Vagina (tissue), 2 donors: ENCODE results near the gene DUXB. TPM values are rescaled to one million over a fixed set of nuclear protein-coding genes. Genes with fewer than 3 reads are reported as not detected.

Source experiments
- DNase-seq, 2 donors: peaks; one replicate each; pipeline ENCODE4 v3.0.0-alpha.2; 2017; ENCODE audit errors: extremely low spot score in 2 of 2
- H3K27ac ChIP-seq: fragments of 200-600 bp; sonication (generic); one replicate; pipeline ENCODE4 v1.5.1; 2019
- H3K27me3 ChIP-seq: fragments of 200-600 bp; sonication (generic); one replicate; pipeline ENCODE4 v1.5.1; 2019
- H3K36me3 ChIP-seq, 2 donors: fragments of 200-600 bp; sonication (generic); one replicate each; pipeline ENCODE4 v1.5.1; 2017 to 2019
- H3K4me1 ChIP-seq: fragments of 200-600 bp; sonication (generic); one replicate; pipeline ENCODE4 v1.5.1; 2019
- H3K4me3 ChIP-seq, 2 donors: fragments of 200-600 bp; sonication (generic); 1 replicate in 1 of 2; 2 replicates in 1 of 2; pipeline ENCODE4 v1.5.1; 2016 to 2019
- H3K9me3 ChIP-seq: fragments of 200-600 bp; sonication (generic); one replicate; pipeline ENCODE4 v1.5.1; 2019
- POLR2A ChIP-seq, 2 donors: fragments of 450-650 bp; IDR thresholded peaks; one replicate each; pipeline ENCODE4 v1.6.1; 2017; ENCODE audit warnings: antibody characterized with exemption in 2 of 2, mild to moderate bottlenecking in 2 of 2, moderate library complexity in 2 of 2
- POLR2AphosphoS5 ChIP-seq, 2 donors: sonication (generic); formaldehyde crosslinking; IDR thresholded peaks; one replicate each; pipeline ENCODE4 v1.9.0; 2017; ENCODE audit warnings: antibody characterized with exemption in 2 of 2, mild to moderate bottlenecking in 2 of 2, low read depth in 1 of 2; ENCODE audit not compliant: insufficient read depth in 1 of 2
- intact Hi-C: fragments of 100-400 bp; cut with DNase I; formaldehyde crosslinking; loops from one replicate; pipeline ENCODE4 v1.15.1; 2023
- total RNA-seq: library from RNA; depleted of rRNA; stranded (reverse); fragments of >200 nt; gene quantifications from one replicate; pipeline ENCODE4 v1.2.3, GENCODE V29; 2016
- TF ChIP-seq, protein P1 (sequence below), 3 experiments: fragments of 450-650 bp in 2 of 3; fragments of 200-600 bp in 1 of 3; sonication (generic) in 1 of 3; IDR thresholded peaks; one replicate each; pipeline ENCODE4 v1.5.1; 2017 to 2019; ENCODE audit warnings: antibody characterized with exemption in 3 of 3, mild to moderate bottlenecking in 2 of 3, moderate library complexity in 2 of 3

DUXB gene
- total RNA-seq, 1 donor from 2014 or later: not detected

DNA sequence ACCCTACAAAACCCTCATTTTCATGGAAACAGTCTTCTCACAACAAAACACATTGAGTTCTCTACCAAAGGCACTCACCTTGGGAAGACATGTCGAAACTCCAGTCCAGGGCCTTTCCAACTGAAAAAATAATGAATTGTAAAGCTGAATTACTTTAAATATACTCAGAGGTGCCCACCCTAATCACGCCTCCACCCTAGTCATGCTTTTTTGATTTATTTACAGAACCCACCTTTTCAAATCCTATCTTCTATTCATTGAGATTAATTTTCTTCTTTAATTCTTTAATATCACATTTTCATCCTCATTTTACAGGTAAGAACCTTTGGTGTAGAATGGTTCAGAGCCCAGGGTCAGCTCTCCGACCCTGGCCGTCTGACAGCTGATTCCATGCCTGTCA, 24.4 kb downstream of the DUXB start, which contains the start of gene CPHXL2:
Gene CPHXL2 (minus strand): TSS at position 101 of the 400 bp plus-strand sequence. CDS start 10 bp downstream, at position 91.
- no peak within 1 kb of the TSS for H3K4me3 ChIP-seq
- H3K4me1 ChIP-seq: no peaks in the 10 kb centered on the region
- TF ChIP-seq POLR2AphosphoS5 (IDR thresholded peaks at IDR 0.05; ENCODE audit: insufficient read depth in 1 of 2, low read depth in 1 of 2): no peak
- TF ChIP-seq POLR2A (IDR thresholded peaks at IDR 0.05): no peak
- TF ChIP-seq, protein P1, sequence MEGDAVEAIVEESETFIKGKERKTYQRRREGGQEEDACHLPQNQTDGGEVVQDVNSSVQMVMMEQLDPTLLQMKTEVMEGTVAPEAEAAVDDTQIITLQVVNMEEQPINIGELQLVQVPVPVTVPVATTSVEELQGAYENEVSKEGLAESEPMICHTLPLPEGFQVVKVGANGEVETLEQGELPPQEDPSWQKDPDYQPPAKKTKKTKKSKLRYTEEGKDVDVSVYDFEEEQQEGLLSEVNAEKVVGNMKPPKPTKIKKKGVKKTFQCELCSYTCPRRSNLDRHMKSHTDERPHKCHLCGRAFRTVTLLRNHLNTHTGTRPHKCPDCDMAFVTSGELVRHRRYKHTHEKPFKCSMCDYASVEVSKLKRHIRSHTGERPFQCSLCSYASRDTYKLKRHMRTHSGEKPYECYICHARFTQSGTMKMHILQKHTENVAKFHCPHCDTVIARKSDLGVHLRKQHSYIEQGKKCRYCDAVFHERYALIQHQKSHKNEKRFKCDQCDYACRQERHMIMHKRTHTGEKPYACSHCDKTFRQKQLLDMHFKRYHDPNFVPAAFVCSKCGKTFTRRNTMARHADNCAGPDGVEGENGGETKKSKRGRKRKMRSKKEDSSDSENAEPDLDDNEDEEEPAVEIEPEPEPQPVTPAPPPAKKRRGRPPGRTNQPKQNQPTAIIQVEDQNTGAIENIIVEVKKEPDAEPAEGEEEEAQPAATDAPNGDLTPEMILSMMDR (IDR thresholded peaks at IDR 0.05): no peak
- no peaks in the 10 kb centered on the region for H3K9me3 ChIP-seq
- no peak within 1 kb of the TSS for H3K27ac ChIP-seq
- no peaks in the 10 kb centered on the region for H3K27me3 ChIP-seq
- H3K36me3 ChIP-seq: no peaks in the 10 kb centered on the region
- DNase-seq: no peak
- intact Hi-C loops: no loop called here

DNA sequence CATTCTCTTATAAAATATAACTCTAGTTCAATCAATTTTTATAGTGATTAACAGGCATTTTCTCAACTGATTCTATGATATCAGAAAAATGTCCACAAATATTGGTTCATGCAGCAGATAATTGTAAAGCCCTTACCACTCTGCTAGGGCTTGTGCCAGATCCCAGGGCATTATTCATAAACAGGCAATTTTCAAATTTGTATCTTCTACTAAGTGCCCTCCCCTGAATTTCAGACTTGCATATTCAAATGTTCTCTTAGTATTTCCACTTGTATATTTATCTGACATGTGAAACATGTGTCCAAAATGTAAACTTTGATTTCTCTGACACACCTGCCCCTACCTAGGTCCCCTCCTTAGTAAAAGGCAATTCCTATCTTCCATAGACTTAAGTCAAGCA, 33.8 kb downstream of the DUXB start:
- Histone ChIP-seq H3K4me3 (no peak overlapping the region), H3K27ac (no peak overlapping the region), H3K27me3 (no peaks in the 10 kb centered on the region), H3K9me3 (no peaks in the 10 kb centered on the region), H3K36me3 (no peaks in the 10 kb centered on the region), H3K4me1 (no peaks in the 10 kb centered on the region)
- no peak for TF ChIP-seq POLR2AphosphoS5 (IDR thresholded peaks at IDR 0.05; ENCODE audit: insufficient read depth in 1 of 2, low read depth in 1 of 2)
- intact Hi-C loops: no loop called here
- DNase-seq: no peak

DNA sequence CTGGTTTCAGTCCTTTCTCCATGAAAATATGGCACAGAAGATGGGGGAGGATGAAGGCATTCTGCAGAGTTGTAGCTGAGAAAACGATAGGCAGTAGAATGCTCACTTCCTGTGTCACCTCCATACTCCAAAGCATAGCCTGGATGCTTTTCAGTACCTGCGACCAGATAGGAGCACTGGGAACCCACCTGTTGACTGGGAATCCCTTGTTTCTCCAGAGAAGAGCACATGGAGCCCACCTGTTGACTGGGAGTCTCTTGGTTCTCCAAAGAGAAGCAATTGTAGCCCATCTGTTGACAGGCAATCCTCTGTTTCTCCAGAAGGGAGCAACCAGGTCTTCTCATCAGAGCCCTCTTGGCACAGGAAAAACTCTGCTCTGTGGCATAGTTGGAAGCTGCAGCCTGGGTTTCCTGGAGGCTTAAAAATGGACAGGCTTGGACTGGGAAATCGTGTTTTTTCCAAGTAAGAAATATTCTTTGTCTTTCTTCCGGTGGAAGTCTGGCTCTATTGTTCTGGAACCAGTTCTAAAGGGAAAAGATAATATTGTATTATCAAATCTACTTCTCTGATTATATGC, 40.4 kb downstream of the DUXB start:
- DNase-seq: no peak
- Histone ChIP-seq H3K36me3 (peaks cover 0 to 36% of the 10 kb centered on the region in 2 donors), H3K4me1 (no peaks in the 10 kb centered on the region), H3K27ac (no peak overlapping the region), H3K27me3 (no peaks in the 10 kb centered on the region), H3K4me3 (no peak overlapping the region), H3K9me3 (no peaks in the 10 kb centered on the region)
- intact Hi-C loops: no loop called here
- TF ChIP-seq, protein P1 (IDR thresholded peaks at IDR 0.05): no peak
- TF ChIP-seq POLR2AphosphoS5 (IDR thresholded peaks at IDR 0.05; ENCODE audit: insufficient read depth in 1 of 2, low read depth in 1 of 2): no peak
- TF ChIP-seq POLR2A (IDR thresholded peaks at IDR 0.05): no peak

DNA sequence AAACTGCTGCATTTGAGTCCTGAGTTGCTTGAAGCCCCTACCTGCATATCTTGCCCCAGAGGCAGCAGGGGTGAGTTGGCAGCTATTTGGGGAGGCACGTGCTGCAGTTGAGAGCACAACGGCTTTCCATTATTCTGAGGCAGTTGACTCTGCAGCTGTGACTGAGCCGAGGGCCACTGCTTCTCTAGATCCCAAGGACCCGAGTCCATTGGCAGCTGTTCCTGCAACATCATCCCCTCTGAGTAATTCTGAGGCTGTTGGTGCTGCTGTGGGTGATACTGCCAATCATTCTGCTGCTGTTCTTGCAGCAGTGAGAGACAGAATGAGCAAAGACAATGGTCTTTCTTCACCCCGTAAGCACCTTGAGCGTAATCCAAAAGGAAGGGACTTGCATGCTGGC, 40.9 kb downstream of the DUXB start:
- intact Hi-C loops: no loop called here

DNA sequence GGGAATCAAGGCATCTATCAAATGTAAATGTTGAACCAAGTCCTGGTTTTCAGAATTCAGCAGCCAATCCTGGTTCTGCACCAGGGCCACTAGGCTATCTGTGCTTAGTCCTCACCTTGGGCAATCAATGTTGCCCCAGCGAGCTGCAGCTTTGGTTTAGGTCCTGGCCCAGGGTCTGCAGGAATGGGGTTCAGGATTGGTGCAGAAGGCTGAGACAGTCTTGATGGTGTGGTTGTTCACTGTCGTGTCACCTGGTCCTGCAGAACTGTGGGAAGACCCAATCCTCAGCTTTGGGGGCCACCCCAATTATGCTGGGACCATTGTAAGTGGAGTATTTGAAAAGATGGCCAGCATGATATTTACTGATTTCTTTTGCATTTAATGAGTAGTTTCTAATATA, 43.1 kb downstream of the DUXB start:
- Histone ChIP-seq H3K27me3 (no peaks in the 10 kb centered on the region), H3K27ac (no peak overlapping the region), H3K4me1 (peaks cover 10% of the 10 kb centered on the region), H3K4me3 (no peak overlapping the region), H3K36me3 (peaks cover 0 to 49% of the 10 kb centered on the region in 2 donors), H3K9me3 (no peaks in the 10 kb centered on the region)
- TF ChIP-seq POLR2AphosphoS5 (IDR thresholded peaks at IDR 0.05; ENCODE audit: insufficient read depth in 1 of 2, low read depth in 1 of 2) (no peak), POLR2A (IDR thresholded peaks at IDR 0.05) (no peak)
- DNase-seq: no peak
- intact Hi-C loops: no loop called here

More for the DNA sequence above, 40.9 kb downstream of the DUXB start:
- Histone ChIP-seq H3K27me3 (no peaks in the 10 kb centered on the region), H3K4me3 (no peak overlapping the region), H3K36me3 (peaks cover 0 to 41% of the 10 kb centered on the region in 2 donors), H3K4me1 (no peaks in the 10 kb centered on the region), H3K9me3 (no peaks in the 10 kb centered on the region), H3K27ac (no peak overlapping the region)
- TF ChIP-seq POLR2A (IDR thresholded peaks at IDR 0.05) (no peak), POLR2AphosphoS5 (IDR thresholded peaks at IDR 0.05; ENCODE audit: insufficient read depth in 1 of 2, low read depth in 1 of 2) (no peak)
- TF ChIP-seq, protein P1 (IDR thresholded peaks at IDR 0.05): no peak
- no peak for DNase-seq

DNA sequence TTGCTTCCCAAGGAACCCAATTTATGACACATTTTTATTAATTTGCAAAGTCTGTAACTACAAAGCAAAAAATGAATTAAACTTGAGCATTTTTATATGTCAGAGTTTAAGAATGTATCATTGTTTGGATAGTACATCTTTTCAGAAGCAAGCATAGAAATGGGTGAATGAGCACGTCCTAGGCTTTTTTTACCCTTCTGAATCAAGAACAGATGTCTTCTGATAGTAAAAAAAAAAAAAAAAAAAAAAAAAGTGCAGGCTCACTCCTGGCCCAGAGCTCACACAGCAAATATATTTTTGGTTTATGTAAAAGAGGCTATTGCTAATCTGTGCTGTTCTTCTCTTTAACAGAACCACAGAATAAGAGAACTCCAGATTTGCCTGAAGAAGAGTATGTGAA, 47.3 kb downstream of the DUXB start:
- Histone ChIP-seq H3K36me3 (peaks cover 0 to 43% of the 10 kb centered on the region in 2 donors), H3K27ac (no peak overlapping the region), H3K27me3 (no peaks in the 10 kb centered on the region), H3K4me3 (no peak overlapping the region), H3K4me1 (peaks cover 45% of the 10 kb centered on the region), H3K9me3 (no peaks in the 10 kb centered on the region)
- TF ChIP-seq POLR2A (IDR thresholded peaks at IDR 0.05): no peak
- TF ChIP-seq POLR2AphosphoS5 (IDR thresholded peaks at IDR 0.05; ENCODE audit: insufficient read depth in 1 of 2, low read depth in 1 of 2): no peak
- TF ChIP-seq, protein P1 (IDR thresholded peaks at IDR 0.05): no peak
- no peak for DNase-seq
- intact Hi-C loops: no loop called here
